ENCODE results near the gene GNG2.
A peak's percentile ranks its signal among the peaks of the same experiment; 100 is the strongest.

The GNG2 gene

GRCh38 chr14:51850651-51851050, 9.8 kb upstream of the GNG2 start:
- no peak overlapping the region for H3K4me3 ChIP-seq (replicated peaks in 1 of 2; ENCODE audit: low read depth in 2 of 2, low read length in 2 of 2)
- DNase-seq (ENCODE audit: low read depth in 2 of 2): no peak
- no peak for TF ChIP-seq CTCF (IDR thresholded peaks at IDR 0.05; ENCODE audit: low read depth, low read length)

GRCh38 chr14:51852541-51852940, 7.9 kb upstream of the GNG2 start:
- DNase-seq (ENCODE audit: low read depth in 2 of 2): peak; percentile 41 to 57
- no peak for TF ChIP-seq CTCF (IDR thresholded peaks at IDR 0.05; ENCODE audit: low read depth, low read length)
- no peak overlapping the region for H3K4me3 ChIP-seq (replicated peaks in 1 of 2; ENCODE audit: low read depth in 2 of 2, low read length in 2 of 2)

GRCh38 chr14:51855234-51855633, 5.2 kb upstream of the GNG2 start:
- TF ChIP-seq CTCF (IDR thresholded peaks at IDR 0.05; ENCODE audit: low read depth, low read length): no peak
- H3K4me3 ChIP-seq (replicated peaks in 1 of 2; ENCODE audit: low read depth in 2 of 2, low read length in 2 of 2): no peak overlapping the region
- DNase-seq (ENCODE audit: low read depth in 2 of 2): peak; percentile 38 to 46

GRCh38 chr14:51856792-51857296, 3.6 kb upstream of the GNG2 start:
- H3K4me3 ChIP-seq (replicated peaks in 1 of 2; ENCODE audit: low read depth in 2 of 2, low read length in 2 of 2): no peak overlapping the region
- no peak for DNase-seq (ENCODE audit: low read depth in 2 of 2)
- no peak for TF ChIP-seq CTCF (IDR thresholded peaks at IDR 0.05; ENCODE audit: low read depth, low read length)

- no peak overlapping the region for H3K4me3 ChIP-seq (replicated peaks in 1 of 2; ENCODE audit: low read depth in 2 of 2, low read length in 2 of 2)
- no peak for TF ChIP-seq CTCF (IDR thresholded peaks at IDR 0.05; ENCODE audit: low read depth, low read length)
- peak in 1 of 2 donors; percentile 10 for DNase-seq (ENCODE audit: low read depth in 2 of 2)
Measured at GRCh38 chr14:51859131-51859530, 1.3 kb upstream of the GNG2 start.

GRCh38 chr14:51860825-51861499, 550 bp downstream of the GNG2 start:
- peak overlapping the region; percentile 49 to 68 for H3K4me3 ChIP-seq (replicated peaks in 1 of 2; ENCODE audit: low read depth in 2 of 2, low read length in 2 of 2)
- TF ChIP-seq CTCF (IDR thresholded peaks at IDR 0.05; ENCODE audit: low read depth, low read length): no peak
- DNase-seq (ENCODE audit: low read depth in 2 of 2): peak in 1 of 2 donors; percentile 32

Measured in cardiac fibroblast (primary cell).